Ovary (tissue), 3 donors: ENCODE measurements around the gene MATN4.

ENCODE experiments used
- CTCF ChIP-seq, 3 donors: fragments of 450-650 bp in 2 of 3; fragments of 200-600 bp in 1 of 3; IDR thresholded peaks; one replicate each; pipeline versions ENCODE4 v1.5.1 to v1.8.0; 2016 to 2022; ENCODE audit warnings: antibody characterized with exemption in 3 of 3, mild to moderate bottlenecking in 1 of 3
- EP300 ChIP-seq: sonication (generic); formaldehyde crosslinking; IDR thresholded peaks from one replicate; pipeline ENCODE4 v1.6.1; 2017; ENCODE audit warnings: antibody characterized with exemption
- POLR2A ChIP-seq: fragments of 450-650 bp; IDR thresholded peaks from one replicate; pipeline ENCODE4 v1.6.1; 2017; ENCODE audit warnings: antibody characterized with exemption, mild to moderate bottlenecking, moderate library complexity
- donor health status: DM: no; HTN: no; CAD: no.

GRCh38 chr20:45339799-45340198 lies 31.7 kb upstream of the MATN4 start:
- TF ChIP-seq CTCF (IDR thresholded peaks at IDR 0.05) = no peak
- TF ChIP-seq POLR2A = no peak
- TF ChIP-seq EP300 = no peak
